HEK293 (cell line): ENCODE data around the gene TMEM50B.
A peak's percentile ranks its signal among the peaks of the same experiment; 100 is the strongest.

Experiments used
- CTCF ChIA-PET: fragments of 350-600 bp; formaldehyde crosslinking; extraction: SDS; loops from one replicate; lab custom pipeline; 2021; ENCODE audit warnings: antibody characterized with exemption; lab: Yijun Ruan, JAX
- POLR2A ChIA-PET: fragments of 300-600 bp; formaldehyde crosslinking; extraction: SDS; loops from one replicate; lab custom pipeline; 2020; ENCODE audit warnings: antibody characterized with exemption, inconsistent platforms; lab: Yijun Ruan, JAX
- H3K27ac ChIP-seq: fragments of 200-500 bp; sonication (Bioruptor generic); 2 replicates; pipeline ENCODE4 v1.5.1; 2014; ENCODE audit warnings: low read depth, low read length, control low read depth, inconsistent platforms; ENCODE audit errors: extremely low read depth
- H3K36me3 ChIP-seq, 2 experiments: fragments of 200-500 bp in 1 of 2; sonication (Bioruptor generic) in 1 of 2; 1 replicate in 1 of 2; 2 replicates in 1 of 2; pipeline ENCODE4 v1.5.1; 2014 to 2017; ENCODE audit warnings: inconsistent platforms in 2 of 2, low read length in 2 of 2; ENCODE audit not compliant: control insufficient read depth in 2 of 2, insufficient read depth in 1 of 2
- H3K4me1 ChIP-seq: fragments of 200-500 bp; sonication (Bioruptor generic); 2 replicates; pipeline ENCODE4 v1.5.1; 2014; ENCODE audit warnings: mild to moderate bottlenecking, low read length, inconsistent platforms; ENCODE audit not compliant: control insufficient read depth, insufficient read depth
- H3K4me3 ChIP-seq: 2 replicates; pipeline ENCODE4 v1.5.1; 2011; ENCODE audit warnings: low read depth, mild to moderate bottlenecking, control low read depth, low read length, moderate library complexity
- H3K9me3 ChIP-seq: fragments of 200-500 bp; sonication (Bioruptor generic); 2 replicates; pipeline ENCODE4 v1.5.1; 2014; ENCODE audit warnings: low read depth, low read length, inconsistent platforms; ENCODE audit not compliant: control insufficient read depth, insufficient read depth
- GLI2 ChIP-seq: fragments of 450-650 bp; formaldehyde crosslinking; IDR thresholded peaks from 2 replicates; pipeline ENCODE4; 2017; ENCODE audit warnings: missing biosample characterization, missing genetic modification characterization, low read depth, borderline replicate concordance
- KLF1 ChIP-seq: fragments of 450-650 bp; formaldehyde crosslinking; IDR thresholded peaks from 2 replicates; pipeline ENCODE4 v1.5.1; 2016; ENCODE audit warnings: missing biosample characterization, missing genetic modification characterization
- KLF17 ChIP-seq: fragments of 450-650 bp; formaldehyde crosslinking; IDR thresholded peaks from 2 replicates; pipeline ENCODE4 v1.5.1; 2016; ENCODE audit warnings: missing biosample characterization, missing genetic modification characterization
- REST ChIP-seq: fragments of 450-650 bp; formaldehyde crosslinking; IDR thresholded peaks from 2 replicates; pipeline ENCODE4 v1.5.1; 2016; ENCODE audit warnings: missing biosample characterization, missing genetic modification characterization
- SP2 ChIP-seq: fragments of 450-650 bp; formaldehyde crosslinking; IDR thresholded peaks from 2 replicates; pipeline ENCODE4 v1.5.1; 2016; ENCODE audit warnings: missing biosample characterization, missing genetic modification characterization
- TCF7L2 ChIP-seq: IDR thresholded peaks from 2 replicates; pipeline ENCODE4 v1.6.1; 2011; ENCODE audit warnings: low read depth, mild to moderate bottlenecking, inconsistent platforms, low read length, moderate library complexity, borderline replicate concordance
- ZBTB6 ChIP-seq: fragments of 450-650 bp; formaldehyde crosslinking; IDR thresholded peaks from 2 replicates; pipeline ENCODE4 v1.5.1; 2017; ENCODE audit warnings: missing biosample characterization, missing genetic modification characterization
- ZBTB8A ChIP-seq: fragments of 450-650 bp; formaldehyde crosslinking; IDR thresholded peaks from 2 replicates; pipeline ENCODE4 v1.5.1; 2016; ENCODE audit warnings: missing biosample characterization, missing genetic modification characterization
- ZNF175 ChIP-seq: fragments of 450-650 bp; formaldehyde crosslinking; IDR thresholded peaks from 2 replicates; pipeline ENCODE4 v1.5.1; 2016; ENCODE audit warnings: missing biosample characterization, missing genetic modification characterization
- ZNF184 ChIP-seq: fragments of 450-650 bp; IDR thresholded peaks from 2 replicates; pipeline ENCODE4 v1.5.1; 2018; ENCODE audit warnings: missing biosample characterization, mild to moderate bottlenecking, missing genetic modification characterization
- ZNF366 ChIP-seq: fragments of 450-650 bp; formaldehyde crosslinking; conservative IDR thresholded peaks from 2 replicates; pipeline ENCODE4 v1.5.1; 2016; ENCODE audit warnings: missing biosample characterization, missing genetic modification characterization
- ZNF488 ChIP-seq: fragments of 450-650 bp; formaldehyde crosslinking; IDR thresholded peaks from 2 replicates; pipeline ENCODE4 v1.5.1; 2016; ENCODE audit warnings: missing biosample characterization, missing genetic modification characterization
- ZNF600 ChIP-seq: fragments of 450-650 bp; formaldehyde crosslinking; IDR thresholded peaks from 2 replicates; pipeline ENCODE4 v1.5.1; 2016; ENCODE audit warnings: missing biosample characterization, missing genetic modification characterization
- ZSCAN5A ChIP-seq: fragments of 450-650 bp; formaldehyde crosslinking; IDR thresholded peaks from 2 replicates; pipeline ENCODE4 v1.5.1; 2016; ENCODE audit warnings: missing biosample characterization, missing genetic modification characterization

Gene TMEM50B

GRCh38 chr21:33432496-33432895, 47.3 kb downstream of the TMEM50B start (continued):
- TF ChIP-seq ZNF488 (tag by site-specific recombination) (no peak), ZNF366 (no peak), TCF7L2 (no peak)

GRCh38 chr21:33430858-33431257, 48.9 kb downstream of the TMEM50B start:
- no peak overlapping the region for H3K4me3 ChIP-seq
- CTCF ChIA-PET, result interaction anchor here (0.7 to 1.3 kb wide), 2 partner anchors 69 to 1327 kb away, joined by 3 to 7 read pairs; no protein-coding TSS in a partner anchor
- H3K36me3 ChIP-seq, result peaks cover 78% of the 10 kb centered on the region in 2 experiments
- no peaks in the 10 kb centered on the region for H3K9me3 ChIP-seq
- H3K27ac ChIP-seq, result no peak overlapping the region
- POLR2A ChIA-PET, result no interaction called here
- TF ChIP-seq ZBTB8A, result no peak
- no peak for TF ChIP-seq ZSCAN5A (tag by site-specific recombination)
- H3K4me1 ChIP-seq, result no peaks in the 10 kb centered on the region

- ChIA-PET POLR2A (interaction anchor here (1.1 kb wide), 1 partner anchor 66 kb away, joined by 5 read pairs; no protein-coding TSS in a partner anchor), CTCF (interaction anchor here (0.9 kb wide), 1 partner anchor 67 kb away, joined by 3 read pairs; no protein-coding TSS in a partner anchor)
- peak; percentile 27; the same call in 1 of the 2 replicates for TF ChIP-seq ZNF600 (tag by site-specific recombination)
- 0 out of 2 replicates have a peak, but pooled peaks have one; percentile 51 for TF ChIP-seq KLF17 (tag by site-specific recombination)
- no peak for TF ChIP-seq GLI2
- TF ChIP-seq ZNF184, result peak; percentile 99
- peak; percentile 87 for TF ChIP-seq KLF1 (tag by site-specific recombination)
- no peak for TF ChIP-seq REST
- TF ChIP-seq SP2 (tag by site-specific recombination), result no peak
- peak; percentile 85 for TF ChIP-seq ZBTB6 (tag by site-specific recombination)
- TF ChIP-seq ZNF175 (tag by site-specific recombination), result no peak
- Histone ChIP-seq H3K36me3 (peaks cover 72 to 80% of the 10 kb centered on the region in 2 experiments), H3K4me1 (no peaks in the 10 kb centered on the region), H3K27ac (no peak overlapping the region), H3K4me3 (no peak overlapping the region), H3K9me3 (no peaks in the 10 kb centered on the region)
These were observed 51.1 kb downstream of the TMEM50B start for GRCh38 chr21:33428669-33429068.
